MM.1S (cell line): ENCODE results near the gene FAM180A.

Experiments used
- EZH2 ChIP-seq: fragments of 300-600 bp; sonication (generic); optimal IDR thresholded peaks from 2 replicates; pipeline ENCODE3; 2017; ENCODE audit warnings: low read depth, mild to moderate bottlenecking, antibody characterized with exemption, low read length, mixed read lengths
- EZH2phosphoT487 ChIP-seq: fragments of 300-600 bp; sonication (generic); IDR thresholded peaks from 2 replicates; pipeline ENCODE4 v1.6.1; 2018; ENCODE audit warnings: antibody characterized with exemption, low read length
- TF ChIP-seq, protein P1 (sequence below): fragments of 300-600 bp; sonication (generic); IDR thresholded peaks from 2 replicates; pipeline ENCODE4 v1.5.1; 2016; ENCODE audit warnings: antibody characterized with exemption, low read length, mixed read lengths

DNA sequence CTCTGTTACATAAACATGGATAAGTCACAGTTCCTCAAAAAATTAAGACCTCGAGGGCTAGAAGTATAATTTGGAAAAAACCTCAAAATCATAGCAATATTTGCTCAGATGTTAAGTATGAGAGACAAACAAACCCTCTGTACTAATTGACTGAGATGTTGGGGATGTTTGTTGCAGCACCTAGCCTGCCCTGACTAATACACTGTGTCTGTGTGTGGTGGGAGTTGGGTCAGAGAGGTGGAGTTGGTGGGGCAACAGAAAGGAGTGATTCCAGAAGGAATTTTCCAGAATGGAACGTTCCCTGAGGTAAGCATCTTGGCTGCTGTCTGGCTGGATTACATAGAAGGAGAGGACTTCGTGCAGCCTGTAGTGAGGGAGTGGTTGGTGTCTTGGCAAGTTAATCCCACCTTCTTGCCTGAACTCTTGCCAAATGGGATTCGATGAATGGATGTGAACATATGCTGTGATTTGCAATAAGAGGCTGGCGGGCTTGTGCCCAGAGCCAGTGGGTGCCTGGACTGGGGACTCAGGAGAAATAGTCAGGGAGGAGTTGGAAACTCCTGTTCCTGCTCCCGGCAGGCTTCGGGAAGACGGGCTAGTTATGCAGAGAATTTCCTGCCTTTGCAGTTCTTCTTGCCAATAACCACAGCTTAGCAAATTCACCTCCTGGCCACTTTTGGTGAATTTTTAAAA, 9.3 kb upstream of the FAM180A start:
- TF ChIP-seq, protein P1, sequence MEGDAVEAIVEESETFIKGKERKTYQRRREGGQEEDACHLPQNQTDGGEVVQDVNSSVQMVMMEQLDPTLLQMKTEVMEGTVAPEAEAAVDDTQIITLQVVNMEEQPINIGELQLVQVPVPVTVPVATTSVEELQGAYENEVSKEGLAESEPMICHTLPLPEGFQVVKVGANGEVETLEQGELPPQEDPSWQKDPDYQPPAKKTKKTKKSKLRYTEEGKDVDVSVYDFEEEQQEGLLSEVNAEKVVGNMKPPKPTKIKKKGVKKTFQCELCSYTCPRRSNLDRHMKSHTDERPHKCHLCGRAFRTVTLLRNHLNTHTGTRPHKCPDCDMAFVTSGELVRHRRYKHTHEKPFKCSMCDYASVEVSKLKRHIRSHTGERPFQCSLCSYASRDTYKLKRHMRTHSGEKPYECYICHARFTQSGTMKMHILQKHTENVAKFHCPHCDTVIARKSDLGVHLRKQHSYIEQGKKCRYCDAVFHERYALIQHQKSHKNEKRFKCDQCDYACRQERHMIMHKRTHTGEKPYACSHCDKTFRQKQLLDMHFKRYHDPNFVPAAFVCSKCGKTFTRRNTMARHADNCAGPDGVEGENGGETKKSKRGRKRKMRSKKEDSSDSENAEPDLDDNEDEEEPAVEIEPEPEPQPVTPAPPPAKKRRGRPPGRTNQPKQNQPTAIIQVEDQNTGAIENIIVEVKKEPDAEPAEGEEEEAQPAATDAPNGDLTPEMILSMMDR, result no peak
- no peak for TF ChIP-seq EZH2
- no peak for TF ChIP-seq EZH2phosphoT487
